HepG2 (cell line): Measurements from ENCODE around the gene RPS6KB1. TPM values are rescaled to one million over a fixed set of nuclear protein-coding genes. Genes with fewer than 3 reads are reported as not detected.

Source experiments
- ARID3A ChIP-seq: IDR thresholded peaks from 2 replicates; pipeline ENCODE4 v1.6.1; 2012; ENCODE audit warnings: low read depth, low read length, improper control_type of control experiment
- CTCF ChIP-seq: sonication (generic); formaldehyde crosslinking; IDR thresholded peaks from 2 replicates; pipeline ENCODE4 v1.5.0; 2020; ENCODE audit warnings: mild to moderate bottlenecking, missing genetic modification reagents, moderate library complexity
- GTF3A ChIP-seq: sonication (generic); formaldehyde crosslinking; conservative IDR thresholded peaks from 2 replicates; pipeline ENCODE4 v1.4.0; 2020; ENCODE audit warnings: mild to moderate bottlenecking, missing genetic modification reagents
- HHEX ChIP-seq: IDR thresholded peaks from 2 replicates; pipeline ENCODE4 v1.6.1; 2016; ENCODE audit warnings: control low read depth
- HOXA9 ChIP-seq: sonication (generic); formaldehyde crosslinking; IDR thresholded peaks from 2 replicates; pipeline ENCODE4 v1.8.1; 2022; ENCODE audit warnings: missing genetic modification reagents, mild to moderate bottlenecking, moderate library complexity, borderline replicate concordance
- MAF1 ChIP-seq: sonication (generic); formaldehyde crosslinking; IDR thresholded peaks from 2 replicates; pipeline ENCODE4 v1.5.0; 2020; ENCODE audit warnings: missing genetic modification reagents, borderline replicate concordance
- MXD4 ChIP-seq: IDR thresholded peaks from 2 replicates; pipeline ENCODE4 v1.6.1; 2016; ENCODE audit warnings: mild to moderate bottlenecking, missing biosample characterization, missing genetic modification reagents
- PAX8 ChIP-seq: sonication (generic); formaldehyde crosslinking; IDR thresholded peaks from 2 replicates; pipeline ENCODE4 v1.8.0; 2022; ENCODE audit warnings: mild to moderate bottlenecking, missing genetic modification reagents, borderline replicate concordance
- SRSF9 ChIP-seq: fragments of 200-400 bp; formaldehyde crosslinking; IDR thresholded peaks from 2 replicates; pipeline ENCODE4 v1.6.1; 2018; ENCODE audit warnings: borderline replicate concordance, mild to moderate bottlenecking, low read depth, low read length; ENCODE audit not compliant: insufficient read depth, poor library complexity, severe bottlenecking
- TIGD3 ChIP-seq: sonication (generic); formaldehyde crosslinking; IDR thresholded peaks from 2 replicates; pipeline ENCODE4 v1.5.1; 2020; ENCODE audit warnings: mild to moderate bottlenecking, missing genetic modification reagents, borderline replicate concordance
- WIZ ChIP-seq: sonication (generic); formaldehyde crosslinking; IDR thresholded peaks from 2 replicates; pipeline ENCODE4 v1.5.1; 2020; ENCODE audit warnings: mild to moderate bottlenecking, missing genetic modification reagents
- ZBTB1 ChIP-seq: sonication (generic); formaldehyde crosslinking; IDR thresholded peaks from 2 replicates; pipeline ENCODE4 v1.4.0; 2020; ENCODE audit warnings: missing genetic modification reagents, borderline replicate concordance
- ZFP1 ChIP-seq: IDR thresholded peaks from 2 replicates; pipeline ENCODE4 v1.6.1; 2016
- ZFP91 ChIP-seq: sonication (generic); formaldehyde crosslinking; IDR thresholded peaks from 2 replicates; pipeline ENCODE4 v1.9.0; 2022; ENCODE audit warnings: missing genetic modification reagents, mild to moderate bottlenecking, borderline replicate concordance
- ZIK1 ChIP-seq: sonication (generic); formaldehyde crosslinking; IDR thresholded peaks from 2 replicates; pipeline ENCODE4 v1.5.0; 2020; ENCODE audit warnings: mild to moderate bottlenecking, low read depth, missing genetic modification reagents, borderline replicate concordance
- ZNF496 ChIP-seq: sonication (generic); formaldehyde crosslinking; IDR thresholded peaks from 2 replicates; pipeline ENCODE4 v1.8.1; 2023; ENCODE audit warnings: mild to moderate bottlenecking, moderate library complexity, missing genetic modification reagents; ENCODE audit not compliant: insufficient replicate concordance
- ZNF616 ChIP-seq: sonication (generic); formaldehyde crosslinking; IDR thresholded peaks from 2 replicates; pipeline ENCODE4 v1.5.0; 2020; ENCODE audit warnings: low read depth, mild to moderate bottlenecking, missing genetic modification reagents
- ZNF704 ChIP-seq: sonication (generic); formaldehyde crosslinking; IDR thresholded peaks from 2 replicates; pipeline ENCODE4 v1.8.1; 2023; ENCODE audit warnings: mild to moderate bottlenecking, inconsistent platforms, moderate library complexity, missing genetic modification reagents, borderline replicate concordance
- ZNF761 ChIP-seq: sonication (generic); formaldehyde crosslinking; conservative IDR thresholded peaks from 2 replicates; pipeline ENCODE4 v1.4.0; 2020; ENCODE audit warnings: mild to moderate bottlenecking, missing genetic modification reagents
- ZNF772 ChIP-seq: sonication (generic); formaldehyde crosslinking; IDR thresholded peaks from 2 replicates; pipeline ENCODE4 v1.5.0; 2020; ENCODE audit warnings: mild to moderate bottlenecking, missing genetic modification reagents
- ZNF841 ChIP-seq: sonication (generic); formaldehyde crosslinking; IDR thresholded peaks from 2 replicates; pipeline ENCODE4 v1.8.1; 2023; ENCODE audit warnings: missing genetic modification reagents, borderline replicate concordance
- polyA plus RNA-seq, 8 experiments: library from polyadenylated mRNA; depleted of rRNA in 3 of 8; stranded (reverse) in 7 of 8; unstranded in 1 of 8; fragments of >200 nt; fragmentation: Illumina TruSeq in 4 of 8; extraction: Trizol in 4 of 8; gene quantifications; 2 replicates each; pipeline versions ENCODE4 v1.2.1 to v1.2.3, GENCODE V29; 2011 to 2016; ENCODE audit warnings: low read depth in 4 of 8, missing spikeins in 1 of 8, mixed read lengths in 1 of 8; ENCODE audit not compliant: insufficient read depth in 1 of 8
- total RNA-seq, 5 experiments: library from RNA; depleted of rRNA; stranded (reverse); fragments of >200 nt; fragmentation: Illumina TruSeq; extraction: Trizol; gene quantifications; 2 replicates each; pipeline ENCODE4 v1.2.3, GENCODE V29; 2016; ENCODE audit warnings: low read depth in 1 of 5

Gene RPS6KB1
- total and polyA plus RNA-seq, 2 of the 13 experiments (the other 11 are each of a cell fraction or from before 2014, with no cell fraction given) = 16.5 to 42.2 TPM

GRCh38 chr17:59853168-59853918 lies 39.6 kb upstream of the RPS6KB1 start (continued):
- TF ChIP-seq ARID3A = peak; percentile 96
- no peak; the same call in 1 of the 2 replicates for TF ChIP-seq ZIK1 (CRISPR knock-in tag)
- TF ChIP-seq MAF1 (CRISPR knock-in tag) = peak; percentile 31; the same call in 1 of the 2 replicates
- no peak for TF ChIP-seq WIZ (CRISPR knock-in tag)
- 0 out of 2 replicates have a peak, but pooled peaks have one; percentile 40 for TF ChIP-seq GTF3A
- no peak for TF ChIP-seq ZNF616 (CRISPR knock-in tag)
- TF ChIP-seq ZNF841 (CRISPR knock-in tag) = no peak
- TF ChIP-seq PAX8 (CRISPR knock-in tag) = no peak
- peak; percentile 93 for TF ChIP-seq MXD4 (CRISPR knock-in tag)
- no peak for TF ChIP-seq ZFP91 (CRISPR knock-in tag)
- TF ChIP-seq HOXA9 (CRISPR knock-in tag) = no peak
- TF ChIP-seq ZBTB1 (CRISPR knock-in tag) = no peak
- TF ChIP-seq CTCF (CRISPR knock-in tag) = peak; percentile 95
- no peak for TF ChIP-seq ZNF496
- peak; percentile 91 for TF ChIP-seq ZFP1 (CRISPR knock-in tag)
- peak; percentile 76 for TF ChIP-seq HHEX
- TF ChIP-seq ZNF761 = peak; percentile 84
- TF ChIP-seq SRSF9 = no peak
- TF ChIP-seq ZNF704 (CRISPR knock-in tag) = no peak; the same call in 1 of the 2 replicates
- peak; percentile 95 for TF ChIP-seq ZNF772 (CRISPR knock-in tag)
- TF ChIP-seq TIGD3 (CRISPR knock-in tag) = no peak
